HK-2 (cell line): ENCODE results near the gene PCSK6.

ENCODE experiments used
- DNase-seq: peaks from one replicate; pipeline ENCODE4 v3.0.0-alpha.2; 2018; ENCODE audit not compliant: unreplicated experiment

Gene PCSK6

GRCh38 chr15:101277038-101277822, 212.3 kb downstream of the PCSK6 start, which contains the start of gene SELENOS:
SELENOS (minus strand) TSS chr15:101277485; CDS start chr15:101277417, 68 bp downstream.
- peak; percentile 74 for DNase-seq

- DNase-seq: no peak
These were observed 212.9 kb downstream of the PCSK6 start for GRCh38 chr15:101276501-101277037.

DNA sequence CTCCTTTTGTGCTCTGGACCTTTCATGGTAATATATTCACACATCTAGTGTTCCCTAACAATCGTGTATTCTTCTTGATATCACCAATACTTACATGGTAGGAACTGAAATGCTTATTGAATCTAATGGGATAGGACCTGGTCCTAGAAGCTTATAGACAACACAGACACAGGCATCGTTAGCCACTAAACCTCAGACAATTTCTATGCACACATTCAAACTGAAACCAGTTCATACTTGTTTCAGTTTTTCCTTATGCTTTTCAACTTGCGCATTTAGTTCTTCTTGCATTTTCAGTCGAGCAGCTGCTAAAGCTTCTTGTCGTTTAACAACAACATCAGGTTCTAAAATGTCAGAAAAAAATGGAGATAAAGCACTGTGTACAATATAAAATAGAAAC, 214.5 kb downstream of the PCSK6 start:
- DNase-seq: no peak

- DNase-seq: no peak
These were observed 216.0 kb downstream of the PCSK6 start for GRCh38 chr15:101273534-101273933.

DNA sequence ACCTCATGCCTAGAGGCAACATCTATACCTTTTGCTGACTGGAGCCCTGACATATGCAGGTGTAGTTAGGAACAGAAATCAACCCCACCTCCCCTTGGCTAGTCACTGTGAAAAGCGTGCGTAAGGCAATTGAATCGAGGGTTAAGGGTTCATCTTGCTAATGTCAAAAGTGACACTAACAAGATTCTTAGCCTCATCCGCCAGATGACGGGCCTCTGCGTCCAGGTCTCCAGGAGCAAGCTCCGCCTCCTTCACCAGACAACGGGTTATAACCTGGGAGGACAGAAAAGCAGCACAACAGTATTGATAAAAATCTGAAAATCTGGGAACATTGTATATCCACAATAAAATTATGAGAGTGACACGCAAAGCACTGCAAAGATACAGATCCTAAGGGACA, 216.9 kb downstream of the PCSK6 start:
- DNase-seq: no peak

DNA sequence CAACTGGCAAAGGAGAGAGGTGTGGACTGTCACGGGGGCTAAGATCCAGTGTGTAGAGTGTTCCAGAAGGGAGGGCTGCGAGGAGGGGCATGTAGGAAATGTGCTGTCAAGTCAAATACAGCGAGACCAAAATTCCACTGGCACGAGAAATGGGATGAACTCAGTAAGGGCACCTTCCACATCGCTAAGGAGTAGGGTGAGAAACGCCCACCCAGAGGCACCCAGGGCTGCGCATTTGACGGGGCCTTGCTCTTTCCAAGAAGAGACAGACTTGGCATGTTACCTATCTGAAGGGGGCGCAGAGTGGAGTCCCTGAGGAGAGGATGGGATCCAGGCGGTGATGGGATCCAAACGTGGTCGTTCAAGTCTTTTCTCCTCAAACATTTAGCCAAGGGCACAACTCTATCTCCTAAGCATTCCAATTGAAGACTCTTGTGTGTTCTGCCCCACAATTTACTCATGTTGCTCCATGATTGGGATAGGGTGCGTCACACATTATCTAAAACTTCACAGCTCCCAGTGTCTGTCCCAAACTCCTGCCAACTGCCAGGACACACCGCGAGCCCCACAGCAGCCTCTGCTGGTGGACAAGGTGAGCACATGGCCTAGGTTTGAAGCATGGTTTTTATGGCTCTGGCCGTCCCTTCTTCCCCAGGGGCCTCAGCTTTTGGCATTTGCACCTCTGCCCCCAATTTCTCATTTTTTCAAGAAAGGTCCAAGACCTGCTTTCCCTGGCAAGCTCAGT, 219.9 kb downstream of the PCSK6 start:
- DNase-seq: no peak

- no peak for DNase-seq
These were observed 222.0 kb downstream of the PCSK6 start for GRCh38 chr15:101267320-101268104.

- no peak for DNase-seq
These were observed 222.7 kb downstream of the PCSK6 start for GRCh38 chr15:101266787-101267186.

DNA sequence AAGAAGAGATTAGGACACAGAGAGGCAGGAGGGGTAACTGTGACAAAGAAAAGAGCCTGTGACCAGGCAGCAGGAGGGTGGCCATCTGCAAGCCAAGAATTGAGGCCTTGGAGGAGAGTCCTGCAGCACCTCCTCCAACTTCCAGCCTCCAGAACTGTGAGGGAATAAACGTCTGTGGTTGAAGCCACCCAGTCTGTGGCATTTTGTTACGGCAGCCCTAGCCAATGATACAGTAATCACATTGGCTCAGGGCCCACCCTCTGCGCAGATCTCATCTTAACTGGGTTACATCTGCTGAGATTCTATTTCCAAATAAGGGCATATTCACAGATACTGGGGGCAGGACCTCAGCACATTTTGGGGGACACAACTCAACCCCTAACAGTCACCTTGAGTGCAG, 223.5 kb downstream of the PCSK6 start:
- DNase-seq: no peak

DNA sequence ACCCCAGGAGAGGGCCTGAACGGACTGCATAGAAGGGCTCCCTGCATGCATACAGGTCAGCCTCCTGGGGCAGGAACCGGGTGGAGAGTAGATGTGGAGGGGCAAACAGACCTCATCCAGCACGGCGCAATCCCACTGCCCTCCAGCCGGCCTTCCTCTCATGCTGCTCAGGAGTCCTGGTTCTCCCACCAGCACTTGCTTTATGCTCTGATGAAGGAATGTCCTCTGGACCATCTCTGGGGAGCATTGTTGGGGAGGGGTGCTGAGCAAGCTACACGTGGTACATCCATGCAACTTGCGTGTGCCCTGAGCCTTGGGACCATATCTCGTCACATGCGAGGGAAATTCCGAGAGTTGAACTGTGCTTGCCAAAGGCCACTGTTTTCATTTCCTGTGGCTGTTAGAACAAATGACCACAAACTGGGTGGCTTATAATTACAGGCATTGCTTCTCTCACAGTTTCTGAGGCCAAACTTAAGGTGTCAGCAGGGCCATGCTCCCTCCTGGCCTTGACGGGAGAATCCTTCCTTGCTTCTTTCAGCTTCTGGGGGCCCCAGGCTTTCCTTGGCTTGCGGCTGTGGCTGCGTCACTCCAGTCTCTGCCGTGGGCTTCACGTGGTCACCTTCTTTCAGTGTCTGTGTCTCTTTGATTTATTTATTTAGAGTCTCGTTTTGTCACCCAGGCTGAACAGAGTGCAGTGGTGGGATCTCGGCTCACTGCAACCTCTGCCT, 224.4 kb downstream of the PCSK6 start:
- DNase-seq: no peak

DNA sequence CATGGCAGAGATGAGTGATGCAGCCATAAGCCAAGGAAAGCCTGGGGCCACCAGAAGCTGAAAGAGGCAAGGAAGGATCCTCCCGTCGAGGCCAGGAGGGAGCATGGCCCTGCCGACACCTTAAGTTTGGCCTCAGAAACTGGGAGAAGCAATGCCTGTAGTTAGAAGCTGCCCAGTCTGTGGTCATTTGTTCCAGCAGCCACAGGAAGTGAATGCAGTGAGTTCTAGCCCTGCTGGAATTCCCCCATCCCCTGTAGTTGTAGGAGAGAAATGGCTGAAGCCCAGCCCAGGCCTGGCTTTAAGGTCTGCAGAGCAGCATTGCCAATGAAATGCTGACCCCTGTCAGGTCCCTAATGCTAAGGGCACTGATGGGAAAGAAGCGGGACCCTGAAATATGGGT, 225.5 kb downstream of the PCSK6 start:
- no peak for DNase-seq

DNA sequence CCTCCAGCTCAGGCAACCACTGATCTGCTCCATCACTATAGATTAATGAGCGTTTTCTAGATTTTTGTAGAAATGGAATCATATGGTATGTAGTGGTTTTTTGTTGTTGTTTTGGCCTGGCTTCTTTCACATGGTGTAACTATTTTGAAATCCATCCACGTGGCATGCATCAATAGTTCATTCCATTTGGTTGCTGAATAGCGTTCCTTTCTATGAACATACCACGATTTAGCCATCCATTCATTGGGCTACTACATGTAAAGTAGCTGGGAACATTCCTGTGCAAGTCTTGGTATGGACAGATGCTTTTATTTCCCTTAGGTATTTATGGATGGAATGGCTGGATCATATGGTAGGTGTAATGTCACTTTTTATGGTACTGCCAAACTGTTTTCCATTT, 227.0 kb downstream of the PCSK6 start:
- DNase-seq: no peak

DNA sequence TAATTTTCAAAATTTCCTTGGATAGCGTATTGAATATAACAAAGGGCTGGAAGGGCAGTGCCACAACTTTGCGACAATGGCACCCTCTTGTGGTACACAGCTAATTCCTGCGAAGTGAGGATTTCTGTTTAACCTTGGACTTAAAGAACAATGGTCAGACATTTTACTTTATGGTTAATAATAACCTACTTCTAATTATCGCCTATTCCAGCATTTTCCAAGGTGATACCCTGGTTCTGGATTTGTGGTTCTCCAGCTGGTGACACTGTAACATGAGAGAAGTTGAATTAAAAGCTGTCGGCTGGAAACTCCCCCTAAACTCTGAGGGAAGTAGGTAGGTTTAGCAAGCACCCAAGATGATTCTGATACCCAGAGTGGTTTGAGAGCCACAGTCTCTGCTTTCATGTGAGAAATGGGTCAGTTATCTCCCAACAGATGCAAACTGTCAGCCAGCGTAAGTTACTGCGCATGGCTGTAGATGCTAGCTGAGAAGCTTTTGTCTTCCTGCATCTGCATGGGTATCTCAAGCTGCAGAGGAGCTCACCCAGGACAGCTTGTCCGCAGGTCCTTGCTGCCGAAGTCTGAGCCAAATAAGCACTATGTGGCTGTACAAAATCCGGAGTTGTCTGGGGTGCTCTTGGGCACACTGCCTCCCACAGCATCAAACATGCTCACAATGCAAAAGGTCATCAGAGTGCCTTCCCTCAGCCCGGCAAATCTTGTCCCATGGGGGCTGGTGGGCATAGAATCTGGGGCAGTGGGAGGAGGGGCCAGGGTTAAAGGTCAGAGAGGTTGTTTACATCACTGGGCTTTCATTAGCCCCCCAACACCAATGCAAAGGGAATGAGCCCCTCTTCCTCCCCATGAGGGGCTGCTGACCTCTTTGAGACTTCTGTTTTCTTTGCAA, 231.0 kb downstream of the PCSK6 start:
- DNase-seq: no peak

GRCh38 chr15:101256757-101257156, 232.8 kb downstream of the PCSK6 start:
- no peak for DNase-seq

DNA sequence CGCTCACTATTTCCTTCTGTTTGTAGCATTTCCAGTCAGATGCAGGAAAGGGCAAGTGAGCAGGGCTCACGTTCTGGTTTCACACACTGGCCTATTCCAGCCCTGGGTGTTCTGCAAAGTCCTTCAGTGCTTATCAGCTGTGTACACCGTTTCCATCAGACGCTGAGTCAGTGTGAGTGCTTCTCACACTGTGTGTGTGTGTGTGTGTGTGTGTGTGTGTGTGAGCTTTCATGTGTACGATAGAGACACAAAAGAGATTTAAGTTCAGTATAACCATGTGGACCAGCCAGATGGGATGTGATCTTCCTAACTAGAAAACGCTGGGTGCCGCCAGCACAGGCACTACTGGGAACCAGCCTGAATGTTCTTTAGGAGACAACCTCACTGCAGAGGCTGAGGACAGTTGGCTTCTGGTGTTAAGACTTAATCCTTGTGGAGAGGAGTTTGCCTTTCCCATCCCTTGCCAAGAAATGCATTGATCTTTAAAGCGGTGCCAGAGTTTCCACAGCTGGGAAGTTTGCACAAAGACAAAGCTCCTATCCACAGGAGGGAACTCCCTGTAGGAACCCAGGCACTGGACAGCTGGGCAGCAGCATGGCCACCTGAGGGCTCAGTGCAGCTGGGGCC, 233.8 kb downstream of the PCSK6 start:
- no peak for DNase-seq

GRCh38 chr15:101255051-101255395, 234.5 kb downstream of the PCSK6 start:
- DNase-seq: no peak

- no peak for DNase-seq
These were observed 235.1 kb downstream of the PCSK6 start for GRCh38 chr15:101254157-101255050.
